HG03457 (cell line): Measurements from ENCODE around the gene CCDC73.
"Not testable (repeated sequence)": the region's sequence is repeated elsewhere in the genome, so short reads cannot be mapped to it uniquely, and the experiment has no call there.

Experiments used
- ATAC-seq: cut with Tn5 transposase; IDR thresholded peaks from one replicate; pipeline ENCODE4 v1.9.1; 2021; ENCODE audit warnings: moderate number of reproducible peaks; ENCODE audit not compliant: unreplicated experiment

The CCDC73 gene

GRCh38 chr11:32706985-32707741 is 87.3 kb downstream of the CCDC73 start:
- ATAC-seq = peak; percentile 81

- ATAC-seq = no peak
Measured at GRCh38 chr11:32705309-32706033, 89.0 kb downstream of the CCDC73 start.

- ATAC-seq = no peak
Measured at GRCh38 chr11:32704775-32705174, 89.7 kb downstream of the CCDC73 start.

GRCh38 chr11:32704261-32704660 is 90.2 kb downstream of the CCDC73 start:
- no peak for ATAC-seq

DNA sequence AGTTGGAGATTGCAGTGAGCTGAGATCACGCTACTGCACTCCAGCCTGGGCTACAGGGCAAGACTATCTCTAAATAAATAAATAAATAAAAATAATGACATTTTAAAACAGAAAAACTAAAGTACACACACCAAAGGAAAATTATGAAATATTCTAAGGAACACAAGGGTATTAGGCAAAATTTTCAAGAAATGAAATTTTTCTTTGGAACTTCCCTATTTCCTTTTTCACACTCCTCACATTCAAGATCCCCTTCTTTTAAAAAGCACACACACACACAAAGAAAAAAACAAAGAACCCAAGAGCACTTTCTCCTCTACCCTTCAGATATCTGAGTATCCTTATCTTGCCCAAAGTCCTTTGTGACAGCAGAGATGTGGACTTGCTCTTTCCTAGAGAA is 92.8 kb downstream of the CCDC73 start:
- ATAC-seq = no peak

GRCh38 chr11:32698579-32698978 is 95.9 kb downstream of the CCDC73 start:
- ATAC-seq = no peak

DNA sequence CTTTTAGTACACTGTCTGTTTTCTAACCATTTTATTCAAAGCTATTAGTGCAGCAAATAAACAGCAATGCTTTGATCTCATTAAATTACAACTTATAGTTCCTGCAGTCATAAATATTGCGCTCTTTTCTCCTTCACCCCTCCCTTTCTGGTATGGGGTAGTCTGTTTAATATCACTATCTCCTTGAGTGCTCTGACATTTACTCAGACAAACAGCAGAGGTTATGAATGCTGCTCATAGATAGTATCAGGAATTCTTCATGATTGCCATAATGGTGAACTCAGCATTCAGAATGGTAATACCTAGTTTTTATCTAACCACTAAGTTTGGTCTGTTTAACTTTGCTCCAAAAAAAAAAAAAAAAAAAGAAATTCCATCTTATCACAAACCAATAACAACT is 123.4 kb downstream of the CCDC73 start:
- ATAC-seq = no peak

DNA sequence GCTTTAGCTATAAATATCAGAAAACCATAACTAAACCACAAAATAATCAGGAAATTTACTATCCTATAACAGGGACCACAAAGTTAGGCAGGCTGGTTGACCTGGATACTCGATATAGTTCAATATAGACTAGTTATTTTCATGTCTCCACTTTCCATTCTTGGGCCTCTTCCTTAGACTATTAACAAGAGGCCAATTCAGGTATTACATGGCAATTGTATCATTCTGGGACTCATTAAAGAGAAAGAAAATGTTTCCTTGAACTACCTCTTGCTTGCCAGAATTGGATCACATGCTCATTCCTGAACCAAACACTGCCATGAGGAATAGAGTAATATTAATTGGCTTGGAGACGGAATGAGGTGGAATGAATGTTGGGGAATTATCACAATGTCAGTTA is 134.8 kb downstream of the CCDC73 start:
- ATAC-seq = no peak

DNA sequence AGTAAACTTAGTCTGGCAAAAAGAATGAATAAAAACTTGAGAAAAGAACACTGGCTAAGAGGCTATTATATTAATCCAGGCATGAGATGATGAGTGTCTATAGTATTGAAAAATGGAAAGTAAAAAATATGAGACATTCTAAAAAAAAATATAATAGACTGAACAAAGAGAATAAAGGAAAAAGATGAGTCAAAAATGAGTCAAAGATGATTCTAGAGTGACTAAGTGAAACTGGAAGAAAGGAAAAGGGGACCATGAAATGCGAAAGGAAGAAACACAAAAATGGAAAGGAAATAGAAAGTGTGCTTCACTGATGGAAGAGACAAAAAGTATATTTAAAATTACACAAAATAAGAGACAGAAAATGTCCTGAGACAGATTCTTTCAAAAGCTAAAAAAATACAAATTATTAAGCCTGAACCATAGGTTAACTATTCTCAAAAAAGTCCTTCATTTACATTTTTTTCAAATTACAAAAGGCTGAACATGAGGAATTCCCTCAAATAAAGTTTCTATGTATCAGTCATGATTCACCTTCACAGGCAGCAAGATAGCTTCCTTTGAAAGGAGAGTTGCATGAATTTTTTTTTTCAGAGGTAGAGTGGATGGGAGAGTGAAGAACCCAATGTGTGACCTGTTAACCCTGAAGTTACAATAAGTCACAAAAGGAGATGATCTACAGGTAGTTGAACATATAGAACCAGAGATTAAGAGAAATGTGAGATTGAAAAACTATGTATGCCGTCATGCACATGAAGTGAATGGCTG is 135.6 kb downstream of the CCDC73 start:
- ATAC-seq = no peak

DNA sequence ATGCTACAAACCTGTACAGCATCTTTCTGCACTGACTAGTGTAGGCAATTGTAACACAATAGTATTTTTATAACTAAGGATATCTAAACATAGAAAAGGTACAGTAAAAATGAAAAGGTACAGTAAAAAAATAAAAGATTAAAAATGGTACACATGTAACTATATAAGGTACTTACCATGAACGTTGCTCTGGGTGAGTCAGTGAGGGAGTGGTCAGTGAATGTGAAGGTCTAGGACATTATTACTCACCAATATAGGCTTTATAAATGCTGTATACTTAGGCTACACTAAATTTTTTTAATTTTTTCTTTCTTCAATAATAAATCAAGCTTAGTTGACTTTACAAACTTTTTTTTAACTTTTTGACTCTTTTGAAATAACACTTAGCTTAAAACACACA is 150.9 kb downstream of the CCDC73 start:
- ATAC-seq = no peak

GRCh38 chr11:32641361-32641760 is 153.1 kb downstream of the CCDC73 start:
- ATAC-seq = no peak

DNA sequence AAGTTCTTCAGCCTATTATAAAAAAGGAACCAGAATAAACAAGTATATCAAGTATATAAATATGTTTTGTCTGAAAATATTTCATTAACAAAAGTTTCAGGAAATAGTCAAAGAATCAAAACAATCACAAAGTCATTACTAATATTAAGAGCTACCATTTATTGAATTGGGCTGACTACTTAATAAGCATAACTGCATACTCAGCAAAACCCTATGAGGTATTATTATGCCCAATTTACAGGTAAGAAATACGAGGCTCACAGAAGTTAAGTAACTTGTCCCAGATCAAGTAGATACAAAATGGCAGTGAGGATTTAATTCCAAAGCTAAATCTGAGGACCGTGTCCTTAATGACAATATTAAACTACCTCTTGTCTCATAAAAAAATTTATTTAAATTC is 158.6 kb downstream of the CCDC73 start:
- no peak for ATAC-seq

- no peak for ATAC-seq
Measured at GRCh38 chr11:32630844-32631243, 163.6 kb downstream of the CCDC73 start.

DNA sequence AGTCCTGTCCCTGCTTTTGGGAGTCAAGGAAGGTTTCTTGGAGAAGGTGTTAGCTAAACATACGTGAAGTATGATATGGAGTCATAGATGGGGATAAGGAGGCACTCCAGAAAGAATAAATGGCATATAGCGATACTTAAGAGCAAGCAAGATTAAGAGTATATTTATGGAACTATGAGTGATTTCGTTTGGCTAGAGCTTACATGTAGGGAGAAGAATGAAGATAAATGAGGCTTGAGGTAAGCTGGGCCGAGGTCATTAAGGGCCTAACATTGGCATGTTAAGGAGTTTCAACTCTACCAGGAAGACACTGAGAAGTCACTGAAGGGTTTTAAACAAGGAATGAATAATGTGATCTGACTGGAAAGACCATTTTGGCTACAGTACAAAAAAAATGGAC is 177.6 kb downstream of the CCDC73 start:
- ATAC-seq = no peak

GRCh38 chr11:32615422-32615821 is 179.0 kb downstream of the CCDC73 start:
- no peak for ATAC-seq

- ATAC-seq = no peak
Measured at GRCh38 chr11:32613500-32614151, 180.8 kb downstream of the CCDC73 start.

DNA sequence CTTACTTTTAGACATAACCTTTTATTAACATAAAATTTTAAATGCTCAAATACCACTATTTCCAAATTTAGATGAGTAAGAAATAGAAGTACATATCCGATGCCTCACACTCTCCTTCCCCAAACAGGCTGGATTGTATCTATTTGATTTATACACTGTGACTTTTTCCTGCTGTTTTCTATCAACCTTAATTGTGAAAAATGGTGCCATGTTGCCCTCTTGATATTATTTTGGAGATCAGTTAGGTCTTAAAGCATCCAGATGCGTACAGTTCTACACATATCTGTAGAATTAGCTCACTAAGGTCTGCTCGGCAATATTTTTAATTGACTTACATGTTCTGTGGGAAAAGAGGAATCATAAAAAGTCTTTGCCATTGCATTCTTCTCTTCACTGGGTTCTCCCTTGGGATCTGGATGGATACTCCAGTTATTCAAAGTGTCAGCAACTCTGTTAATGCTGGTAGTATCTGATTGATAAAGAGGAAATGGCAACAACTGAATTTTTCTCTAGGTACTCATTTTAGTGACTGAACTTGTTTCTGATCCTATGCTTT is 183.6 kb downstream of the CCDC73 start:
- no peak for ATAC-seq

DNA sequence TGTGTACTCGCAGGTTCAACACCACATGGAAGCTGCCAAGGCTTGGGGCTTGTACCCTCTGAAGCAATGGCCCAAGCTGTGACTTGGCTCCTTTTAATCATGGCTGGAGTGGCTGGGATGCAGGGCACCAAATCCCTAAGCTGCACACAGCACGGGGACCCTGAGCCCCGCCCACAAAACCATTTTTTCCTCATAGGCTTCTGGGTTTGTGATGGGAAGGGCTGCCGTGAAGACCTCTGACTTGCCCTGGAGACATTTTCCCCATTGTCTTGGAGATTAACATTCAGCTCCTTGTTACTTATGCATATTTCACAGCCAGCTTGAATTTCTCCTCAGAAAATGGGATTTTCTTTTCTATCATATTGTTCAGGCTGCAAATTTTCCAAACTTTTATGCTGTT is 185.6 kb downstream of the CCDC73 start:
- not testable (repeated sequence) for ATAC-seq

GRCh38 chr11:32606220-32606619 is 188.2 kb downstream of the CCDC73 start:
- no peak for ATAC-seq

DNA sequence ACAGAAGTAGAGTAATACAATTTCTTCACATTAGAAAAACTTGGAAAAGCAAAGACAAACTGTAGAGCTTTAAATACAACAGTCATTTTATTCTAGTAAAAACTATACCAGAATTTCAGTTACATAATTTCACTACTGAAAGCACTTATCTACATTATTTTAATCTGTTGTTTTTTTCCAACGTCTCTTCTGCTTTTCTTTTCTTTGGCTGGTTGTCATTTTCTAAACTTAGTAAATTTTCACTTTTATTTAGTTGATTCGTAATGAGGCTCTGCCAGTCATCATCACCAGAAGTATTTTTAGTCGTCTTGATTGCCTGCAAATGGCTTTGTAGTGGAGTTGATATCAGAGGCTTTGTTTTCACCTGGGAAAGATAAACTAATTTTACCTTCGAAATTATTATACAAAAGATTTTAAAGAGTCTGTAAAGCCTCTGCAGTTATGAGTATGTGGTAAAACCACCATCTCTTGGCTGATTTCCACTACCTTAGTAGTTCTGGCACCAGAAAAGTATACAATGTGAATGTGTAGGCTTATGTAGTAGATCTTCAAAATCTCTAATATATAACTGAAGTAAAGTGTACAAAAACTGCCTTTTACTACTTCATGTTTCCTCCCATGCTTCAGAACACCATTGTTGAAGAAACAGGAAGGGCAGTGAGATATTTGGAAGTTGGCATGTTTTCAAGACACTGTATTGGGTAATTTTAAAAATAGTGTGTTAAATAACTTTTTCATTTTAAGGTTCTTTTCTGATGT is 191.6 kb downstream of the CCDC73 start:
- no peak for ATAC-seq
